HG02759 (cell line): ENCODE results near the gene TRAPPC2.
"Not testable (repeated sequence)": the region's sequence is repeated elsewhere in the genome, so short reads cannot be mapped to it uniquely, and the experiment has no call there.

Experiments used
- ATAC-seq: cut with Tn5 transposase; IDR thresholded peaks from one replicate; pipeline ENCODE4 v1.9.1; 2021; ENCODE audit warnings: mild to moderate bottlenecking, moderate library complexity; ENCODE audit not compliant: unreplicated experiment

Gene TRAPPC2

DNA sequence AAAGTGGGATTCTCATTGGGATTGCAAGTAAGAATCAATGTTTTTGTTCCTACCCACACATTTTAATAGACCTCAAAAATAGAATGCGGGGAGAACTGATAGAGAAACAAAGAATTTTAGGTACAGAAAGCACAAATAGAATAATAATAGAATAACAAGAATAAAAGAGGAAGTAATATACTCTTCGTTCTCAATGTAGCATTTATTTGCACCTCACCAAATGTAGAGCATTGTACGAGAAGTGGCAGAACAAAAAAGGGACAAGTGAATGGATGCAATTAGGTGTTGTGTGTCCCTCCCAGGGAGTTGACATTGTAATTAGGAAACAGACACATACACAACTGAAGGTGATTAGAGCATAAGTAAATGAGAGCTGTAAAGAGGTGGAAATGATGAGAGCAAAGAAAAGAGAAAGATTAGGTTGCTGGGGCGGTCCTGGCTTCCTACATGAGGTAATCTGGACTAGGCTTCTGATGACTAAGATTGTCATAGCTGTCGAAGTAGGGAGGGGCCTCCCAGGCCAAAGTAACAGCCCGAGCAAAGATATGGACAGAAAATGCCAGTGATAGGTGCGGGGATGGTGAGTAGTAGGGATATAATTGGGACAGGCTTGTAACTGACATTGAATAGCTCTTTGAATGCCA lies 35.1 kb downstream of the TRAPPC2 start:
- ATAC-seq = peak; percentile 65

DNA sequence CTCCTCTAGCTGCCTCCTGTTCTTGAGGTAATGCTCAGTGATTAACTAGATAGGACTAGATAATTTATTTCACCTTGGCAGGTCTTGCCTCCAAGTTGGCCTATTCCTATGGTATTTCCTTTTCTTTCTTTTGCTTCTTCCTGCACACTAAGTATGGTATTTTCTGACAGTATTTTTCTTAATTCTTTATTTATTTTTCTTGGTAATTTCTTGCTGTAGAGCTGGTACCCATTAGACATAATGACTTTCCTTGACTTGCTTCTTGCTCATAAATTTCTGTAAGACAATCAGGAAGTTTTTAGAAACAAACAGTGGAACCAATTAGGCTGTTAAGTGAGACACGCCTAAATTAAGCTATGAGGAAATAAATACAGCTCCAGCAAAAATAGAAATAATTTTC lies 36.0 kb downstream of the TRAPPC2 start:
- ATAC-seq = no peak

DNA sequence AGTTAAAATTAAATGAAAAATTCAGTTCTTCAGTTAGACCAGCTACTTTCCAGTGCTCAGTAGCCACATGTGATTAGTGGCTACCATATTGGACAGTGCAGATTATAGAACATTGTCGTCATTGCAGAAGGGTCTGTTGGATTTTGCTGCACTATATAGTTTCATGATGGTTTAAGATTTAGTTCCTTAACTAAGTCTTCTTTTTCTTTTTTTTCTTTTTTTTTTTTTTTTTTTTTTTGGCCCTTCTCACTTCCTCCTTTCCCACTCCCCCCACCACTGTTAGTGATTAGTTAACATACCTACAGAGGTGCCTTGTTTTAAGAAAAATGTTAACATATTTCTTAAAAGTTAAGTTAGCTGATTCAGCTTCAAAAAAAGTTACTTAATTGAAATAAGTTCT lies 36.4 kb downstream of the TRAPPC2 start:
- ATAC-seq = peak; percentile 11

DNA sequence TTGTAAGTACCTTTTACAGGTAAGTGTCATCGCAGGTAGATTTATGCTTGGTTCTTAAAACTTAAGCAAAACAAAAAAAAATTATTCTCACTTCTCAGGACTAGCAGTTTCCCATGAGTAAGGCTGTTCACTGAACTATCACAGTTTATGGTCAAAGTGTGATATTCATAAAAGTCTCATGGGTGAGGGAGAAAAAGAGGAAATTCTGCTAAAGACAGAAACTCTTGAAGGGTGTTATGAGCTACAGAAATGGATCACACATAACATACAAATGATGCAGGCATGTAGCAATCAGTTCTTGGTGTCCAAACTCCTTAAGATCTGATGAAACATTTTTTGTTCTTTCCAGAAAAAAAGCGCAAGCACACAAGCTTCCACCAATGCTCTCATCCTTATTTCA lies 37.0 kb downstream of the TRAPPC2 start:
- peak; percentile 52 for ATAC-seq

DNA sequence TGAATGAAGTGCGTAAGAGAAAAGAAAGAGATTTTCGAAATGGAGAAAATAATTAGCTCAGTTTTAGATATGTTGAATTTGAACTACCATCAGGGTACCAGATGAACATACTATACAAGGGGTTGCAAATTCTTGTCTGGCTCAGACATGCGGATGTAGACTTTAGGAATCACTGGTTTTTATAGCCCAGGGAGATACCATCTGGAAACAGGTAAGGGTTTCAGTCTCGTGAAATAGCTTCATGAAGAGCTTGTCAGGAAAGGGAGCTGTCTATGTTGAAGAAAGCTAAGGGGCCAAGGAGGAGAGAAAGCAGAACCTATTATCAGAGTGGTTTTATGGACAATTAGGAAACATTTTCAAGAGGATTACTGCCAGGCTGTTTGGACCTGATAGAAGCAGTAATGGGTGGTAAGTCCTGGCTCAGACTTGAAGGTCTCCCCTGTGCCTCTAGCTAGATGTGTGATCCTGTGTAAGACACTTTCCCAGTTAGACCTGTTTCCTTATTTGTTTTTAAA lies 38.8 kb downstream of the TRAPPC2 start:
- no peak for ATAC-seq

DNA sequence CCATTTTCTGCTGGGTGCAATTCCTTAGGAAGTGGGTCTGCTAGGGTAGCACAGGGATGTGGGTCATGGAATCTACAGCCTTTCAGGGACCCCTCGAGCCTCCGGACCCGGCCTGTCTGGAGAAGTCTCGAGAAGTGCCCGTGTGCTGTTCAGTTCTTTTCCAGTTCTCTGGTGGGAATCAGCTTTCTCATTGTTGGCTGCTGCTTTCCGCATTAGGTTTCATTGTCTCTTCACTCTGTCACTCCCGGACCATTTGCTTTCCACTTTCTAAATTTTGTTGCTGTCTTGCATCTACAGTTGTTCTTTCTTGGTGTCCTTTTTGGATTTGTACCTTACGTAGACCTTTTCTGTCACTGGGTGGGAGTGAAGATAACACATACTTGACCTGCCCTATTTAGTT lies 39.4 kb downstream of the TRAPPC2 start:
- no peak for ATAC-seq

DNA sequence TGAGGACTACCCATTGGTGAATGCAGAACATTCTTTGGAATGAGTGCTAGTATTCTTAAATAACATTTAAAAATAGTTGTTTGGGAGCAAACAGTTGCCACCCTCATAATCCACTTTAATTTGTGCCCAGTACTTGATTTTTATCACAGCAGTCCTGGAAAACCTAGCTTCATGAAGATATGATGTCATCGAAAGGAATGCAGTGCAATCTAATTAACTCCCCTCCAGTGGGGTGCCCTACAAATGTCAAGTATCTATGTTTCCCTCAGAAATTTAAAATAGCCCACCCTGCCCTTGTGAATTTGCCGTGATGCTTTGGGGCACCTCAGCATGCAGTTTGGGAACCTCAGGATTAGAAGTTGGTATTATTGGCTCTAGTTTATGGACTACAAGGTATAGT lies 40.1 kb downstream of the TRAPPC2 start:
- no peak for ATAC-seq

DNA sequence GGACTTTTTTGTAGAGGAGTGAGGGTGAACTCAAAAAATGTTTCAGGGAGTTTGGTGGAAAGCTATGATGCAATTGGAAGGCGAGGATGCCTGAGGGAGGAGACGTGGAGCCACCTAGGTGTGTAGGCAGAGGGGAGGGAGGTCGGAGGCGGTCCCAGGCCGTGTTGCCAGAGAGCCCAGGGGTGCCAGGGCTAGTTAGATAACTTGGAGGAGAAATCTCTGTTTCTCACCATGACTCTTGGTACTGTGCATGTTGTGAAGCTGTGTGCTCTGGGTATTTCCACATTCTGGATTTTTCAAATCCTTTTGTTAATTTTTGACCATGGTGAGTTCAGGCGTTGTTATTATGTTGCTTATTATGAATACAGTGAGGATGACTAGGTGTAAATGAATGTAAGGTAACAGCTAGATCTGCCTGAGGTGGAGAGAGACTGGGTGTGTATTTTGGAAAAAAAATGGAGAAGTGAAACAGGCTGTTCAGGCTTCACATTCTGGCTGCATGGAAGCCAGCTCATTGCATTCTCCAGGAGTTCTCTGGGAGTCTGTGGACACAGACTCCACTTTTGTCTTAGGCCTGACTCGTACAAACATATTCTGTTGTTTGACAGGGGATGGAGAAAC lies 41.0 kb downstream of the TRAPPC2 start:
- no peak for ATAC-seq

DNA sequence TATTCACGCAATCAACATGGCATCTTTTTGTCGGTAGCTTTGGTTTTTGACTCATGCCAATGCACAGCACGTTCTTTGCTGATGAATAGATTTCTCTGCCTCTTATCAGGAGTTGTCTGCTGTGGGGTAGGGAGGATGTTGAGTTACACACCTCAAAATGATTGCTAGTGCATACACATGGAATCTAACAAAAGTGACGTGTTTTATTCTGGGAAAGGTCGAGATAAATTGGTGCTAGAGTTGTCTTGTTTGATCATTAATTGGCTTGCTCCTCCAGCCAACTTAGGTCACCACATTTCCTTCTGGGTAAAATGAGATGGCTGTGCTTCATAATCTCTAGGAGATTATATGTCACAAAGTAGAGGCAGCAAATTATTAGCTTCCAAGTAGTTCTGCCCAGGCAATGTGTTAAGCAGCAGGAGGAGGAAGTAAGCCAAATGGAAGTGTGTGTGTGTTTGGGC lies 41.6 kb downstream of the TRAPPC2 start:
- no peak for ATAC-seq

DNA sequence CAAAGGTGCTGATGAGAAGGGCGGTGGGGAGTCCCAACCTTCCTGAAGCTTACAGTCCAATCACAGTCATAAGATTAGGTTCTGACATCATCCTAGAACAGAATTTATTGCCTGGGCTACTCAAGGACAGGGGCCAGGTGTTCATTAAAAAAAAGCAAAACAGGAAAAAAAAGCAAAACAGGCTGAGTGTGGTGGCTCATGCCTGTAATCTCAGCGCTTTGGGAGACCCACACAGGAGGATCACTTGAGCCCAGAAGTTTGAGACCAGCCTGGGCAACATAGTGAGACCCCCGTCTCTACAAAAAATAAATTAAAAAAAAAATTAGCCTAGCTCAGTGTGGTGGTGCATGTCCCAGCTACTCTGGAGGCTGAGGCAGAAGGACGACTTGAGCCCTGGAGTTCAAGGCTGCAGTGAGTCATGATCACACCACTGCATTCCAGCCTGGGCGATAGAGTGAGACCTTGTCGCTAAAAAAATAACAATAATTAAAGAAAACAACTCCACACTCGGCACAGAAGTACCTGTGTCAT lies 42.5 kb downstream of the TRAPPC2 start:
- ATAC-seq = no peak

DNA sequence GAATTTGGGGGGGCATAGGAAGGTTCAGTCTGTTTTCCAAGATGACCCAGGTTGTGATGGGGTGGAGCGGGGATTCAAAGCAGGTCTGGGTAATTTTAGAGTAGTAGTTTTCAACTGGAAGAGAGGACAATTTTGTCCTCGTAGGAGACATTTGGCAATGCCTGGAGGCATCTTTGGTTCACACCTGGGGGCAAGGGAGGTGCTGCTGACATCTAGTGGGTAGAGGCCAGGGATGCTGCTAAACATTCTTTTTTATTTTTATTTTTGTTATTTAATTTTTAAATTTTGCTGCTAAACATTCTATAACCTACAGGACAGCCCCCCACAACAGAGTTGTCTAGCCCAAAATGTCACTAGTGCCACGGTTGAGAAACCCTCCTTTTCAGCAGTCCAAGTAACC lies 43.6 kb downstream of the TRAPPC2 start:
- no peak for ATAC-seq

DNA sequence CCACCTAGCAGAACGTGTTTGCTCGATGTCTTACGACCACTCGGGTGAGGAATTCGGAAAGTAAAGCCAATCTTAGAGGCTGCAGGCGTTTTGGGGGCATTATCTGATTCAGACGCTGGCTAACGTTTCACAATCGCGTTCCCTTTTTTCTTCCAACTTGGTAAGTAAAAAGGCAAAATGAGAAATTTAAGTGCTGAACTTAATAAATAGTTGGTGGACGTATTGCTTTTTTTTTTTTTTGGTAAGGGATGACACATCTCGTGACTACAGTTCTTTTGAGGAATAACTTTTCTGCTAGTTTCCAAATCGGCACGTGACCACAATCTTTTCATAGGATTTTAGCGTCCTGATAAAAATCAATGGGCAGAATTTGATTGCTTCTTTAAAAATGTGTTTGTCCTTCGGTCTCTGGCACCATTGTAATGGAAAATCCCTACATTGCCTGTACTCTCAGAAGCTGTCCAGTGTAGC lies 44.6 kb downstream of the TRAPPC2 start:
- ATAC-seq = no peak

DNA sequence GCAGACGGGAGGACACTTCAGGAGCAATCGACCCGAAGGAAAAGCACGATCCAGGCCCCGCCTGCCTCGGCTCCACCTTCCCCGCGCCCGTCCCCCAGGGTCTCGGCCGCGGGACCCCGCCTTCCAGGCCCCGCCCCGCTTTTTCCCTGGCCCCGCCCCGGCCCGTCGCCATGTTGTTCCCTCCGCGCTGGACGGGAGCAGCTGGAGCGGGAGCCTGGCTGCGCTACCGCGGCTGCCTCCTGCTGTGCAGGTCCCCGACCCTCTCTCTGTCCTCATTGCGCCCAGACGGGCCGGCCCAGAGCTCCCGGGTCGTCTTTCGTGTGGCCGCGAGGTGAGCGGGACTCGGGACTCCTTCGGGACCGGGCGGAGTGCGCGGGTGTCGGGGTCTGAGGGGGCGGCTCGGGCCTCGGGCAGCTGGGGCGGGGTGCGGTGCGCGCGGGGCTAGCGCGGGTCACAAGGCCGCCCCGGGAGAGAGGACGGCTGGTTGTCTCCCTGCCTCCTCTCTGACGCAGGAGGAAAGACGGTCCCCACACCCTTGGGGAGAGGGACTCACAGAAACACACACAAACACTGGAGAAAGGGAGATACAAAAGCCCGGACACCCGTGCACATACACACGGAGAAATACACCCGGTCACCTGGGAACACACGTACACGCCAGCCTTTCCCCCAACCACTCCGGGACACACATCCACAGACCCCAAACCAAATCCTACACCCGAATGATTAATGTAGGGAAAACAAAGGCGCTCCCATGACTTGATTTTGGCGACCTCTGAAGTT lies 45.3 kb downstream of the TRAPPC2 start, which contains the start of gene RAB9A:
Gene RAB9A (plus strand): TSS at position 171 of the 783 bp plus-strand sequence. CDS start 19,619 bp downstream, outside the sequence.
- ATAC-seq = peak; percentile 78

DNA sequence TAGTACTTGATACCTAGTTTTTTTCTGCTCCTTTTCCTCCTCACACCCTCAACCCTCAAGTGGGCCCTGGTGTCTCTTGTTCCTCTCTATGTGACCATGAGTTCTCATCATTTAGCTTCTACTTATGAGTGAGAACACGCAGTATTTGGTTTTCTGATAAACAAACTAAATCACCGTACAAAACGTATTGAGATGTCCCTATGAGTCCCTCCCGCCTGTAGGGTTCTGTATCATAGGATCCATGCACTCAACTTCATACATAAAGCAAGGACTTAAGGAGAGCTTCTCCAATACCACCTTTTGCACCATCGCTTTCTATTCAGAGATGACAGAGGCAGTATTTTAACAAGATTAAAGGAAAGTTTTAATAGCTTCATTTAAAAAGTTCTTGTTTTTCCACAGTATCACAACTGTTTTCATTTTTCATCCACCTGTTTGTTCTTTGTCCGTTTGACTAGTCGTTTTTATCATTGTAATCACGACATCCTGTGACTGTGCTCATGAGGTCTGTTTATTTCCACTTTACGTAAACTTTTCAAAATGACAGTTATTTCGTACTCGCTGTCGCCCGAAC lies 45.9 kb downstream of the TRAPPC2 start:
- no peak for ATAC-seq

DNA sequence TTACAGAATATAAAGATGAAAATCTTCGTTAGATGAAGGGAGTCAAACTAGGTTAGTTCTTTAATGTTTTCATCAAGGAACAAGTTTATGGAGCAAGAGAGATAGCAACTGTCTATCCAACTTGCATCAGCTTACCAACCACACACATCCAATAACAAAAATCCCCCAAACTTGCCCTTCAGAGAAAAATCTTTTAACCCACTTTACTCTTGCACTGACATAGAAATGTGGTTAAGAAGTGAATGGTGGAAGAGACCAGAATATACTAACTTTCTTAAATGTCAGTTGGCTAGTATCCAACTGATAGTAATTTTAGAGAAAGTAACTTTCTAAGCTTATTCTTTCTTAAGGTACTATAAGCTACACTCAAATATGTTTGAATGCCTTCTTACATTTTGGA lies 47.2 kb downstream of the TRAPPC2 start:
- no peak for ATAC-seq

DNA sequence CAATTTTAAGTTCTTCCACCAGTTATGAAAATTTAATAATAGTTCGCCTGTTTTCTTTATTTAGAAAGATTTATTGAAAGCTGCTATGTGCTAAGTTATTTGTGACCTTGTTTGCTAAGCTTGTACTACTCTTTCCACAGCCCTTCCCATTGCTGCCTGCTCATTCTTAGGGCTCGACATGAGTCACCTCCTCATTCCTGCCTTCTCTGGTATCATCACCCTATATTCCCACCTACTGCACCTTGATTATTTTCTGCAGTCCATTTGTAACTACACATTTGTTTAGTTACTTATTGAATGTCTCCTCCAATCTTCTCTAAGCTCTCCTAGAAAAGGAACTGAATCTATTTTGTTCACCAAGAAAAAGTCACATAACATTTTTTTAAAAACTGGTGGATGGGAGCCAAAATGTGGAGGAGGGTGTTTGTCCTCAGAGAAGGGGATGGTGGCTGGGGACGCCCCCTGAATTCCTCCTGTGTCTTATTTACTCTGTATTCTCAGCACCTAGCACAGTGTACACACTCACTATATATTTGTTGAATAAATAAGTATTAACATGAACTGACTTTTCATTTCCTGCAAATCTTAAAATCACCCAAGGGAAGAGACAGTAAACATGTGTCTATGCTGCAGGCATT lies 49.2 kb downstream of the TRAPPC2 start:
- ATAC-seq = no peak

DNA sequence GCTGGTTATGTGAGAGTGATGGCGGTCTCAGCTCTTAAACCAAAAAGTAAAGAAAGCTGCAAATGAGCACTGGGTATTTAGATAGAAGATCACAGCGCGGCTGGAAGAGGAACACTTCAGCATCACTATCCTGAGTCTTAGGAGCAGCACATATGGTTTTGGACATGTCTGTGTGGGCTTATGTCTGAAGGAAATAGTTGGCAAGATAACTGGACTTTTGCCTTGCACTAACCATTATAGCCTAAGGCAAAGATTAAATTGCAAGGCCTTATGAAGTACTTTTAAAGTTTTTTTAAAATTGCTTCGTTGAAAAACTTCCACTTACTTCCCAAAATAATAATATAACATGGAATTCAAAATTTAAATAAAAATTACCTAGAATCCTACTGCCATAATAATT lies 50.1 kb downstream of the TRAPPC2 start:
- ATAC-seq = no peak

DNA sequence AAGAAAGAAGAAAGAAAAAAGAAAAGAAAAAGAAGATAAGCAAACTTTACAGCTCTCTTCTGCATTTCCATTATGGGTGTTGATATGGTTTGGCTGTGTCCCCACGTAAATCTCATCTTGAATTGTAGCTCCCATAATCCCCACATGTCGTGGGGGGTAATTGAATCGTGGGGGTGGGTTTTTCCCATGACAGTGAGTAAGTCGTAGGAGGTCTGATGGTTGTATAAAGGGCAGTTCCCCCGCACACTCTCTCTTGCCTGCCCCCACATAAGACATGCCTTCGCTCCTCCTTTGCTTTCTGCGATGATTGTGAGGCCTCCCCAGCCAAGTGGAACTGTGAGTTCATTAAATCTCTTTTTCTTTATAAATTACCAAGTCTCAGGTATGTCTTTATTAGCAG lies 52.8 kb downstream of the TRAPPC2 start:
- no peak for ATAC-seq

DNA sequence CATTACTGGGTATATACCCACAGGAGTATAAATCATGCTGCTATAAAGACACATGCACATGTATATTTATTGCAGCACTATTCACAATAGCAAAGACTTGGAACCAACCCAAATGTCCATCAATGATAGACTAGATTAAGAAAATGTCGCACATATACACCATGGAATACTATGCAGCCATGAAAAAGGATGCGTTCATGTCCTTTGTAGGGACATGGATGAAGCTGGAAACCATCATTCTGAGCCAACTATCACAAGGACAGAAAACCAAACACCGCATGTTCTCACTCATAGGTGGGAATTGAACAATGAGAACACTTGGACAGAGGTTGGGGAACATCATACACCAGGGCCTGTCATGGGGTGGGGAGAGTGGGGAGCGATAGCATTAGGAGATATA lies 54.7 kb downstream of the TRAPPC2 start:
- ATAC-seq = not testable (repeated sequence)

DNA sequence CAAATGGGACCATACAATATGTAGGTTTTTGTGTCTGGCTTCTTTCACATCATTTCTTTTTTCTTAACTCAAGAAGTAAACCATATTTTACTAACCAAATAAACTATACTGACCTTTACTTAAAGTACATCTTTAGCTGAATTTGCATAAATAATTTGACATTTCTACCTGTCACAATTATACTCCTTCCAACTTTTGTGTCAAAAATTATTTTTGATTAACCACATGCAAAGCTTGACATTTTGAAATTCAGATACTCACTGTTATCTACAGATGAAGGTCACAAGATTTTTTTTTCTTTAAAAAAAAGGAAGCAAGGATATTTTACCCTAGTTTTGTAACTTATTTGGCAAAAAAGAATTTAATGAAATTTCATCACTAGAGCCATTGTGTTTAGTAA lies 57.5 kb downstream of the TRAPPC2 start:
- no peak for ATAC-seq
